ENCODE results near the gene FOXP1. TPM values are rescaled to one million over a fixed set of nuclear protein-coding genes. Genes with fewer than 3 reads are reported as not detected.
A peak's percentile ranks its signal among the peaks of the same experiment; 100 is the strongest.

The FOXP1 gene
- total and polyA plus RNA-seq, 2 of the 13 experiments (the other 11 are each of a cell fraction or from before 2014, with no cell fraction given), result 40.4 to 59.0 TPM

GRCh38 chr3:71579935-71580406, 3.6 kb downstream of the FOXP1 start (continued):
- TF ChIP-seq LCORL (IDR thresholded peaks at IDR 0.05), result peak; percentile 79; the same call in 1 of the 2 replicates
- TF ChIP-seq LCORL (CRISPR knock-in tag; IDR thresholded peaks at IDR 0.05), result peak; percentile 96
- no peak for TF ChIP-seq ZNF431 (CRISPR knock-in tag; IDR thresholded peaks at IDR 0.05; ENCODE audit: borderline replicate concordance, low read depth)
- no peak; the same call in 1 of the 2 replicates for TF ChIP-seq ETV5 (CRISPR knock-in tag; IDR thresholded peaks at IDR 0.05; ENCODE audit: borderline replicate concordance)
- no peak for TF ChIP-seq HES4 (CRISPR knock-in tag; IDR thresholded peaks at IDR 0.05; ENCODE audit: borderline replicate concordance)
- 0 out of 2 replicates have a peak, but pooled peaks have one; percentile 34 for TF ChIP-seq HNF1B (CRISPR knock-in tag; IDR thresholded peaks at IDR 0.05)
- TF ChIP-seq ZFY (CRISPR knock-in tag; IDR thresholded peaks at IDR 0.05), result no peak
- no peak for TF ChIP-seq ZNF670 (CRISPR knock-in tag; IDR thresholded peaks at IDR 0.05; ENCODE audit: borderline replicate concordance)
- TF ChIP-seq CEBPZ (IDR thresholded peaks at IDR 0.05; ENCODE audit: low read length), result no peak
- TF ChIP-seq ZZZ3 (CRISPR knock-in tag; IDR thresholded peaks at IDR 0.05; ENCODE audit: borderline replicate concordance), result no peak
- no peak; the same call in 1 of the 2 replicates for TF ChIP-seq BCL6 (CRISPR knock-in tag; IDR thresholded peaks at IDR 0.05)
- no peak for TF ChIP-seq ZNF34 (CRISPR knock-in tag; IDR thresholded peaks at IDR 0.05; ENCODE audit: borderline replicate concordance)
- TF ChIP-seq XRCC5 (optimal IDR thresholded peaks at IDR 0.05; ENCODE audit: low read length), result no peak
- TF ChIP-seq MNT (IDR thresholded peaks at IDR 0.05), result no peak
- TF ChIP-seq, protein P1, sequence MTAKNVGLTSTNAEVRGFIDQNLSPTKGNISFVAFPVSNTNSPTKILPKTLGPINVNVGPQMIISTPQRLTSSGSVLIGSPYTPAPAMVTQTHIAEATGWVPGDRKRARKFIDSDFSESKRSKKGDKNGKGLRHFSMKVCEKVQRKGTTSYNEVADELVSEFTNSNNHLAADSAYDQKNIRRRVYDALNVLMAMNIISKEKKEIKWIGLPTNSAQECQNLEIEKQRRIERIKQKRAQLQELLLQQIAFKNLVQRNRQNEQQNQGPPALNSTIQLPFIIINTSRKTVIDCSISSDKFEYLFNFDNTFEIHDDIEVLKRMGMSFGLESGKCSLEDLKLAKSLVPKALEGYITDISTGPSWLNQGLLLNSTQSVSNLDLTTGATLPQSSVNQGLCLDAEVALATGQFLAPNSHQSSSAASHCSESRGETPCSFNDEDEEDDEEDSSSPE (CRISPR knock-in tag; IDR thresholded peaks at IDR 0.05), result no peak
- TF ChIP-seq ZNF263 (CRISPR knock-in tag; IDR thresholded peaks at IDR 0.05), result no peak
- no peak for TF ChIP-seq ZNF879 (CRISPR knock-in tag; IDR thresholded peaks at IDR 0.05)
- no peak for TF ChIP-seq ZNF7 (CRISPR knock-in tag; IDR thresholded peaks at IDR 0.05)
- TF ChIP-seq BHLHE40 (IDR thresholded peaks at IDR 0.05; ENCODE audit: low read length), result no peak
- TF ChIP-seq ZNF550 (CRISPR knock-in tag; IDR thresholded peaks at IDR 0.05; ENCODE audit: borderline replicate concordance), result no peak
- TF ChIP-seq ZSCAN12 (CRISPR knock-in tag; IDR thresholded peaks at IDR 0.05), result no peak
- TF ChIP-seq NCOA2 (CRISPR knock-in tag; IDR thresholded peaks at IDR 0.05), result peak; percentile 58; the same call in 1 of the 2 replicates
- TF ChIP-seq IRF9 (CRISPR knock-in tag; IDR thresholded peaks at IDR 0.05; ENCODE audit: borderline replicate concordance), result no peak
